OCI-LY7 (cell line): ENCODE results near the gene CH25H.
A peak's percentile ranks its signal among the peaks of the same experiment; 100 is the strongest.

Experiments used
- EZH2phosphoT487 ChIP-seq: fragments of 200-600 bp; sonication (generic); IDR thresholded peaks from 2 replicates; pipeline ENCODE4 v1.6.1; 2018; ENCODE audit warnings: low read depth, borderline replicate concordance, mild to moderate bottlenecking, mixed run types, antibody characterized with exemption, low read length, moderate library complexity, mixed read lengths
- TF ChIP-seq, protein P1 (sequence below): fragments of 200-600 bp; sonication (generic); conservative IDR thresholded peaks from 2 replicates; pipeline ENCODE4 v1.5.1; 2014; ENCODE audit warnings: mild to moderate bottlenecking, antibody characterized with exemption, low read length, moderate library complexity, mixed read lengths

GRCh38 chr10:89207181-89207800, at the start of gene CH25H:
- TF ChIP-seq, protein P1, sequence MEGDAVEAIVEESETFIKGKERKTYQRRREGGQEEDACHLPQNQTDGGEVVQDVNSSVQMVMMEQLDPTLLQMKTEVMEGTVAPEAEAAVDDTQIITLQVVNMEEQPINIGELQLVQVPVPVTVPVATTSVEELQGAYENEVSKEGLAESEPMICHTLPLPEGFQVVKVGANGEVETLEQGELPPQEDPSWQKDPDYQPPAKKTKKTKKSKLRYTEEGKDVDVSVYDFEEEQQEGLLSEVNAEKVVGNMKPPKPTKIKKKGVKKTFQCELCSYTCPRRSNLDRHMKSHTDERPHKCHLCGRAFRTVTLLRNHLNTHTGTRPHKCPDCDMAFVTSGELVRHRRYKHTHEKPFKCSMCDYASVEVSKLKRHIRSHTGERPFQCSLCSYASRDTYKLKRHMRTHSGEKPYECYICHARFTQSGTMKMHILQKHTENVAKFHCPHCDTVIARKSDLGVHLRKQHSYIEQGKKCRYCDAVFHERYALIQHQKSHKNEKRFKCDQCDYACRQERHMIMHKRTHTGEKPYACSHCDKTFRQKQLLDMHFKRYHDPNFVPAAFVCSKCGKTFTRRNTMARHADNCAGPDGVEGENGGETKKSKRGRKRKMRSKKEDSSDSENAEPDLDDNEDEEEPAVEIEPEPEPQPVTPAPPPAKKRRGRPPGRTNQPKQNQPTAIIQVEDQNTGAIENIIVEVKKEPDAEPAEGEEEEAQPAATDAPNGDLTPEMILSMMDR = no peak
- peak; percentile 36; the same call in 1 of the 2 replicates for TF ChIP-seq EZH2phosphoT487
